IPS-18a (cell line): ENCODE data around the gene FNBP1.
"Not testable (repeated sequence)": the region's sequence is repeated elsewhere in the genome, so short reads cannot be mapped to it uniquely, and the experiment has no call there.

ENCODE experiments used
- H3K27ac ChIP-seq: one replicate; pipeline ENCODE4 v1.5.1; 2013; ENCODE audit warnings: low read length
- H3K27me3 ChIP-seq: one replicate; pipeline ENCODE4 v1.6.1; 2013; ENCODE audit warnings: mild to moderate bottlenecking, low read length; ENCODE audit not compliant: control insufficient read depth, insufficient read depth
- H3K36me3 ChIP-seq: one replicate; pipeline ENCODE4 v1.6.1; 2013; ENCODE audit warnings: low read depth, low read length; ENCODE audit not compliant: control insufficient read depth
- H3K4me1 ChIP-seq: one replicate; pipeline ENCODE4 v1.6.1; 2013; ENCODE audit warnings: low read depth, low read length; ENCODE audit not compliant: control insufficient read depth
- H3K4me3 ChIP-seq: one replicate; pipeline ENCODE4 v1.5.1; 2013; ENCODE audit warnings: low read length
- H3K9ac ChIP-seq: one replicate; pipeline ENCODE4 v1.6.1; 2013; ENCODE audit warnings: mild to moderate bottlenecking, low read length, moderate library complexity
- H3K9me3 ChIP-seq: one replicate; pipeline ENCODE4 v1.6.1; 2013; ENCODE audit warnings: low read depth, low read length; ENCODE audit not compliant: control insufficient read depth

Gene FNBP1

DNA sequence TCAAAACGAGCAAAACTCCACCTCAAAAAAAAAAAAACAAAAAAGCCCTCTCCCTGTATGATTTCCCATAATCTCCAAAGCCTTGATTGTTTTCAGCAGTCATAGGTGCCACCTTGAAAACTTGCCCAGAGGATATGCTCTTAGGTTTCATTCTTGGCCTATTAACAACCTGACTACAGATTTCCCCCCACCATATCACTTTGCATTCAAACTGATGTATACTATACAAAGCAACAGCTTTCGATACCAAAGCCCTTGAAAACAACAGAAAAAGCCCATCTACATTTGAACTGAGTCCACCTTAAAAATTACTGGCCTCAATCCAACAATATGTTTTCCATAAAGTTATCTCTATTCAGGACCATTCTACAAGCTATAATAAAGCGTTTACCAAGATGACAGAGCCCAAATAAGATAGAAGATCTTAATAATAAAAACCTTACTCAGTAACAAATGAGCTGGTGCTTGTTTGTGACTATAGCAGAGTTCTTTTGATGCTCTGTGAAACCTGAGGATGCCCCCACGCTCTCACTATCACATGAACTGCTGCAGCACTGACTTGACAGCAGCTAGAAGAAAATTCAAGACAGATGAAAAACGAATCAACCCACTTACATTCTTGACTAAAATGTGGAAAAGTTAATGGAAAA is 44.4 kb downstream of the FNBP1 start:
- H3K4me3 ChIP-seq, result no peak overlapping the region
- no peak overlapping the region for H3K9ac ChIP-seq

DNA sequence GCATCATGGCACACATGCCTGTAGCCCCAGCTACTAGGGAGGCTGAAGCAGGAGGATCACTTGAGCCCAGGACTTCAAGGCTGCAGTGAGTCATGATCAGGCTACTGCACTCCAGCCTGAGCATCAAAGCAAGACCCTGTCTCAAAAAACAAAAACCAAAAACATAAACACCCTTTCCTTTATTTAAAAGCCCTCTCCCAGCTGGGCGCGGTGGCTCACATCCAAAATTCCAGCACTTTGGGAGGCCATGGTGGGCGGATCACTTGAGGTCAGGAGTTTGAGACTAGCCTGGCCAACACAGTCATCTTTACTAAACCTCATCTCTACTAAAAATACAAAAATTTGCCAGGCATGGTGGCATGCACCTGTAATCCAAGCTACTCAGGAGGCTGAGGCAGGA is 45.3 kb downstream of the FNBP1 start:
- H3K4me3 ChIP-seq, H3K27ac ChIP-seq, H3K4me1 ChIP-seq, H3K36me3 ChIP-seq, H3K27me3 ChIP-seq, H3K9me3 ChIP-seq, H3K9ac ChIP-seq: not testable (repeated sequence)

More for the DNA sequence above, 44.4 kb downstream of the FNBP1 start:
- Histone ChIP-seq H3K27me3 (no peaks in the 10 kb centered on the region), H3K27ac (no peak overlapping the region), H3K4me1 (no peaks in the 10 kb centered on the region), H3K9me3 (no peaks in the 10 kb centered on the region), H3K36me3 (no peaks in the 10 kb centered on the region)

DNA sequence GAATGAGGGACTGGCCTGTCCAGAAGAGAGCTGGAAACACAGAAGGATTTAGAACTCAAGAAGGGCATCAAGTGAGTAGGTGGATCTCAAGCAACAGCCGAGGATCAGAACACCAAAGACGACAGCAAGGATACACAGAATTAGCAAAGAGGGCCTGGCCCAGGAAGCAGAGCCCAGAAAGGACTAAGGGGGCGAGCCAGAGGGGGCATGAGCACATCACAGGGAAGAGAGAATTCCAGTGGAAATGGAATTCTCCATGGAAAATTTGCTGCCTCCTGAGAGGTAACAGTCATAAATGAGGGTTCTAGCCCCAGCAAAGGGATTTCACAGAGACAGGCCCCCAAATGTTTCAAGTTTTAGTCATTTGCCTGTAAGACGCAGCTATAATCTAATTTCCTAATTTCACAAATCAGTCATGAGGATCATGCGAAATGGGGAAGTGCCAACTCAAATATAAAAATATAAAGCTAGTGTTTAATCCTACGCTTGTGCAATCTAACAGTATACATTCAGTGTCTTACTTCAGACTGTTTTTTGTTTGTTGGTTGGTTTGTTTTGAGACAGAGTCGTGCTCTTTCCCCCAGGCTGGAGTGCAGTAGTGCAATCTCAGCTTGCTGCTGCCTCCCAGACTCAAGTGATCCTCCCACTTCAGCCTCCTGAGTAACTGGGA is 46.7 kb downstream of the FNBP1 start:
- Histone ChIP-seq H3K9me3 (no peaks in the 10 kb centered on the region), H3K27me3 (no peaks in the 10 kb centered on the region), H3K27ac (no peak overlapping the region), H3K4me3 (no peak overlapping the region), H3K36me3 (no peaks in the 10 kb centered on the region), H3K4me1 (no peaks in the 10 kb centered on the region), H3K9ac (no peak overlapping the region)

DNA sequence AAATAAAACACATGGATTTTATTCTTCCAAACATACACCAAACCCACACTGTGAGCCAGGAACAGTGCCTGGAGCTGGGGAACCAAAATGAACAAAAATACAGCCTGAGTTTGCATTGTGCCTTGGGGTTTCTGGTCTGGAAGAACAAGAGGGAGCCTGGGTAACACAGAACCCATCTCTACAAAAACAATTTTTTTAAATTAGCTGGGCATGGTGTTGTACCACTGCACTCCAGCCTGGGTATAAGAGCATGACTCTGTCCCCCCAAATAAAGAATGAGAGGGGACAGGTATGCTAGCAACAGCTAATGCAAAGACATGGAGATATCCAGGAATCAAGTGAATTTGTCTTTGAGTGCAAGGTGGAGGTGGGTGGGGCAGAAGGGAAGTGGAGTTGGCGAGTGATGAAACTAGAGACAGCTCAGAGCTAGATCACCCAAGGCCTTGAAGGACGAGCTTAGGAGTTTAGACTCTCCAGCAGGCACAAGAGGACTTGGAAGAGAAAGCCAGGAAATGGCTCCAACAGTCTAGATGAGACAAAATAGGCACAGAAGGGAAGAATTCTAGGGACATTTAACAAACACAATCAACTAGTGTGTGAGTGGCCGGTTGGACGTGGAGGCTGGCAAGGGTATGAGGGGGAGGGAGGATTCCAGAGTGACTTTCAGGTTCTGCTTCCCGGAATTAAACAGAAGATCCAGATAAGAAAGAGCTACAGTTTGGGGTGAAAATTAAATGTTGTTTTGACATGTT is 47.4 kb downstream of the FNBP1 start:
- H3K4me3 ChIP-seq, result no peak overlapping the region
- no peaks in the 10 kb centered on the region for H3K9me3 ChIP-seq
- no peaks in the 10 kb centered on the region for H3K27me3 ChIP-seq
- no peak overlapping the region for H3K27ac ChIP-seq
- no peak overlapping the region for H3K9ac ChIP-seq
- H3K36me3 ChIP-seq, result no peaks in the 10 kb centered on the region
- H3K4me1 ChIP-seq, result no peaks in the 10 kb centered on the region

DNA sequence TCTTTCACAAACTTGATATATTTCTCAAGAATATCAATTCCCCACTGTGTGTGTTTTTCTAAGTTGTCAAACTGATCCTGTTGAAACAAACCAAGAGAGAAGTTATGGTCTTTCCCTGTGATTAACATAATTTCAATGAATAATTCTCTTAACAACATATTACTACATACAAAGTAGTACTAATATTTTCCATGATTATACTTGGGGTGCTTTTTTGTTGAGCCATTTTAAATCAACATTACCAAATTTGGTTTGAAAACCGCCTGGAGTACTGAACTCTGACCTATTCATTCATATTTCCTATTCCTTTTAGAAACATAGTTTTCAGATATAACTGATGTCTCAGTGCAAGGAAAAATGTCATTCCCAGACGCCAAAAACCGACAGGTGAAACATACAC is 48.1 kb downstream of the FNBP1 start:
- Histone ChIP-seq H3K4me3 (no peak overlapping the region), H3K36me3 (no peaks in the 10 kb centered on the region), H3K27ac (no peak overlapping the region), H3K27me3 (no peaks in the 10 kb centered on the region), H3K9ac (no peak overlapping the region), H3K9me3 (no peaks in the 10 kb centered on the region), H3K4me1 (no peaks in the 10 kb centered on the region)

DNA sequence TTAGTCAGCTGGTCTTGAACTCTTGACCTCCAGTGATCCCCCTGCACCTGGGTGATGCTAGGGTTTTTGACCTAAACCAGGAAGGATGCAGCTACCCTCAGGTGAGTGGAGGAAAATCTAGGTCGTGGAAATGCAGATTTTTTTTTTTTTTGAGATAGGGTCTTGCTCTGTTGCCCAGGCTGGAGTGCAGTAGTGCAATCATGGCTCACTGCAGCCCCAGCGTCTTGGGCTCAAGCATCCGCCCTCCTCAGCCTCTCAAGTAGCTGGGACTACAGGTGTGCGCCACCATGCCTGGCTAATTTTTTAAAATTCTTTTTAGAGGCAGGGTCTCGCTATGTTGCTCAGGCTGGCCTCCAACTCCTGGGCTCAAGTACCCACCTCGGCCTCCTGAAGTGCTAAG is 51.9 kb downstream of the FNBP1 start:
- not testable (repeated sequence) for H3K27ac ChIP-seq, H3K9ac ChIP-seq, H3K36me3 ChIP-seq, H3K27me3 ChIP-seq, H3K4me1 ChIP-seq, H3K4me3 ChIP-seq, H3K9me3 ChIP-seq

DNA sequence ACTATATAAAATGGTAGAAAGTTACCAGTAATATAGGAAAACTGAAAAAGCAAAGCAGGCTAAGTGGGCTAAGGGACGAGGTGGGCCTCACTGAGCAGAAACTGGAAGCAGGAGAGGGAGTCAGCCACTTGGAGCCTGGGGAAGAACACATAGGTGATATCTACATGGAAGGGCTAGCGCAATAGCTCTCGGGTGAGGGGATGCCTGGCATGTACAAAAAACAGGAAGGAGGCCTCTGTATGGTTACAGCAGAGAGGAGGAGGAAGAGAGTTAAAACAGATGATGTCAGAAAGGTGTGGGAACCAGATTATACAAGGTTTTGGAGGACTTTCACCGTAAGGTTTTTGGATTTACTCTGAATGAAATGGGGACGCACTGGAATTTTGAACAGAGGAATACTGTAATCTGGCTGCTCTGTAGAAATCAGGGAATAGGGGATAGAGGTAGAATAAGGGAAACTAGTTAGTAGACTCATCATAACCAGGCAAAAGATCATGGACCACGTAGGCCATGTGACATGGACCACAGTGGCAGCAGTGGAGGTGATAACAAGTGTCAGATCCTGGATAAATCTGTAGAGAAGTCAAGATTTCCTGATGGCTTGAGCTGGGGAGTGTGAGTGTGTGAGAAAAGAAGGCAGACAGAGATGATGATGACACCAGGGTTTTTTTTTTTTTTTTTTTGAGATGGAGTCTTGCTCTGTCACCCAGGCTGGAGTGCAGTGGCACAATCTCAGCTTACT is 52.5 kb downstream of the FNBP1 start:
- Histone ChIP-seq H3K27ac (no peak overlapping the region), H3K4me3 (no peak overlapping the region), H3K9me3 (no peaks in the 10 kb centered on the region), H3K36me3 (no peaks in the 10 kb centered on the region), H3K27me3 (no peaks in the 10 kb centered on the region), H3K9ac (no peak overlapping the region), H3K4me1 (peaks cover 9% of the 10 kb centered on the region)

DNA sequence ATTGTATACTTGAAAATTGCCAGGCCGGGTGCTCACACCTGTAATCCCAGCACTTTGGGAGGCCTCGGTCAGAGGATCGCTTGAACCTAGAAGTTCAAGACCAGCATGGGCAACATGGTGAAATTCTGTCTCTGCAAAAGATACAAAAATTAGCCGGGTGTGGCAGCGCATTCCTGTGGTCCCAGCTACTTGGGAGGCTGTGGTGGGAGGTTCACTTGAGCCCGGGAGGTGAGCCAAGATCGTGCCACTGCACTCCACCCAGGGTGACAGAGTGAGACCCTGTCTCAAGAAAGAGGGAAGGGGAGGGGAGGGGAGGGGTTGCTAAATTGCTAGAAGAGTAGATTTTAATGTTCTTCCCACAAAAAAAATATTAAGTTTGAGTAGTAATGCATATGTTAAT is 53.2 kb downstream of the FNBP1 start:
- H3K4me3 ChIP-seq, result no peak overlapping the region
- no peaks in the 10 kb centered on the region for H3K9me3 ChIP-seq
- H3K36me3 ChIP-seq, result no peaks in the 10 kb centered on the region
- H3K27ac ChIP-seq, result no peak overlapping the region
- H3K27me3 ChIP-seq, result no peaks in the 10 kb centered on the region
- no peak overlapping the region for H3K9ac ChIP-seq
- H3K4me1 ChIP-seq, result peaks cover 9% of the 10 kb centered on the region

DNA sequence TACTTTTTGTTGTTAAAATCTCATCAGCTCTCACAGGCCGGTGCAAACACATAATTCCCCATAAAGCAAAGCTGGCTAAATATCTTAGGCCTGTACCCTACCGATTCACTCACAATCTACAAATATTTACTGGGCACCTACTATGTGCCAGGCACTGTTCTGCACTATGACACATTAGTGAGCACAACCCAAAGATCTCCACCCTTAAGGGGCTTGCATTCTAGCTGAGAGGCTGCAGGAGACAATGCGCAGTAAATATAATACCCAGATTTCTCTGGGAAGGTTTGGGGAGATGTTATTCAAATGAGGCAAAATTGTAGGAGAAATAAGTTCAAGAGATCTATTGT is 53.7 kb downstream of the FNBP1 start:
- H3K4me3 ChIP-seq, result no peak overlapping the region

DNA sequence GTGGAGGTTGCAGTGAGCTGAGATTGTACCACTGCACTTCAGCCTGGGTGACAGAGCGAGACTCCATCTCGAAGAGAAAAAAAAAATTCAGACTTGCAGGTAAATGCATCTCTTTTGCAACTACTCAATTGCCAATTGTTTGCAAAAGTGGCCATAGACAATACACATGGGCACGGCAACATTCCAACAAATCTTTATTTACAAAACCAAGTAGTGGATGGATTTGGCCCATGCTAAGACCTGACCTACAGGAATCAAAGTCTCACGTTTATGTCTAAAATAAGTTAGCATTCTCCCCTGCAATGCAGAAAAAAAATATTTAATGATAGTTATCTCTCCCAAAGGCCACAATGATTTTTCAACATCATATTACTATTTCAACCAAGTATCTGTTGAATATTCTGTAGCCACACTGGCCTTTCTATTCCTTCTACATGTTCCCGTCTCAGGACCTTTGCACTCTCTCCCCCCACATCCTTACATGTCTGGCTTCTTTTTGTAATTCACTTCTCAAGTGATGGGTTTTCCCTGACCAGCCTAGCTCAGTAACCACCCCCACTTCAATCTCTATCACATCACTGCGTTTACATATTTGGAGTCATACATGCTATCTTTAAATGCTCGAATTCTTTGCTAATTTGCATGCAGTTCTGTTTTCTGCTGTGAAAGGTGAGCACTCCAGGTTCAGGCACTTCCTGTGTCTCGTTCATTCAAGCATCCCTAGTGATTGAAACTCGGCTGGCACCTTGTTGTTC is 54.2 kb downstream of the FNBP1 start:
- H3K4me1 ChIP-seq, result peaks cover 9% of the 10 kb centered on the region
- no peak overlapping the region for H3K9ac ChIP-seq
- H3K27ac ChIP-seq, result no peak overlapping the region
- H3K36me3 ChIP-seq, result no peaks in the 10 kb centered on the region
- no peak overlapping the region for H3K4me3 ChIP-seq
- H3K9me3 ChIP-seq, result no peaks in the 10 kb centered on the region
- no peaks in the 10 kb centered on the region for H3K27me3 ChIP-seq

More for the DNA sequence above, 53.7 kb downstream of the FNBP1 start:
- Histone ChIP-seq H3K27ac (no peak overlapping the region), H3K9ac (no peak overlapping the region), H3K4me1 (peaks cover 9% of the 10 kb centered on the region), H3K27me3 (no peaks in the 10 kb centered on the region), H3K36me3 (no peaks in the 10 kb centered on the region), H3K9me3 (no peaks in the 10 kb centered on the region)

DNA sequence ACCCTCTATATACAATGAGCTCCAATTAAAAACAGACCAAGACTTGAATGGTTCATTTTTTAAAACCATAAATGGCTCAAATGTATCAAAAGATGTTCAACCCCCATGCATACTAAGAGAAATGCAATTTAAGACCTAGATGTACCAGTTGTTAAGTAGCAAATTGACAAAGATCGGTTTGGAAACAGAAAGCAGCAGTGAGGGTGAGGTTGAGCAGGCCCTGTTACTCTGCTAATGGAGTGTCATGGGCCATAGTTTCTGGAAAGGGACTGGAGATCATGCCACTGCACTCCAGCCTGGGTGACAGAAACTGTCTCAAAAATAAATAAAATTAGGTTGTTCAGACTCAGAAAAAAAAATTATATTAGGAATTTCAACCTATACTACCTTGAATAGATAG is 55.0 kb downstream of the FNBP1 start:
- Histone ChIP-seq H3K27me3 (no peaks in the 10 kb centered on the region), H3K4me1 (peaks cover 9% of the 10 kb centered on the region), H3K9ac (no peak overlapping the region), H3K27ac (no peak overlapping the region), H3K9me3 (no peaks in the 10 kb centered on the region), H3K36me3 (no peaks in the 10 kb centered on the region), H3K4me3 (no peak overlapping the region)
